Natural killer cell treated with Interleukin-12 subunit alpha and Interleukin-12 subunit beta and Interleukin-15 and Interleukin-18, amount 100 ng/mL, for 72 hours (primary cell): ENCODE measurements around the gene MRAP2. TPM values are rescaled to one million over a fixed set of nuclear protein-coding genes. Genes with fewer than 3 reads are reported as not detected.

Experiments used
- ATAC-seq, 2 donors: fragments of 150-1000 bp; cut with Tn5 transposase in 1 of 2; sonication (Bioruptor Pico), chemical (Tn5 transposase) in 1 of 2; 2 replicates each; pipeline ENCODE4 v1.10.0; 2021
- DNase-seq: peaks from one replicate; pipeline ENCODE4 v3.0.0; 2022; ENCODE audit warnings: low spot score
- H3K27ac Mint-ChIP-seq, 2 donors: 1 replicate in 1 of 2; 2 replicates in 1 of 2; pipeline ENCODE4 v1.8.0; 2022; ENCODE audit warnings: mixed read lengths in 2 of 2, mild to moderate bottlenecking in 1 of 2, moderate library complexity in 1 of 2
- H3K27me3 Mint-ChIP-seq, 2 donors: 1 replicate in 1 of 2; 2 replicates in 1 of 2; pipeline ENCODE4 v1.8.0; 2022; ENCODE audit warnings: mixed read lengths in 2 of 2
- H3K36me3 Mint-ChIP-seq: one replicate; pipeline ENCODE4 v1.8.0; 2022; ENCODE audit warnings: mixed read lengths
- H3K4me1 Mint-ChIP-seq, 2 donors: 1 replicate in 1 of 2; 2 replicates in 1 of 2; pipeline ENCODE4 v1.8.0; 2022; ENCODE audit warnings: low read depth in 2 of 2, mixed read lengths in 2 of 2, mild to moderate bottlenecking in 1 of 2
- H3K4me3 Mint-ChIP-seq: one replicate; pipeline ENCODE4 v1.8.0; 2022; ENCODE audit warnings: mixed read lengths
- H3K9me3 Mint-ChIP-seq: 2 replicates; pipeline ENCODE4 v1.8.0; 2022; ENCODE audit warnings: mixed read lengths
- total RNA-seq, 2 donors: library from RNA; stranded (reverse); gene quantifications; one replicate each; pipeline ENCODE4 v1.2.3, GENCODE V29; 2022

The MRAP2 gene, protein sequence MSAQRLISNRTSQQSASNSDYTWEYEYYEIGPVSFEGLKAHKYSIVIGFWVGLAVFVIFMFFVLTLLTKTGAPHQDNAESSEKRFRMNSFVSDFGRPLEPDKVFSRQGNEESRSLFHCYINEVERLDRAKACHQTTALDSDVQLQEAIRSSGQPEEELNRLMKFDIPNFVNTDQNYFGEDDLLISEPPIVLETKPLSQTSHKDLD
- total RNA-seq, result not detected

DNA sequence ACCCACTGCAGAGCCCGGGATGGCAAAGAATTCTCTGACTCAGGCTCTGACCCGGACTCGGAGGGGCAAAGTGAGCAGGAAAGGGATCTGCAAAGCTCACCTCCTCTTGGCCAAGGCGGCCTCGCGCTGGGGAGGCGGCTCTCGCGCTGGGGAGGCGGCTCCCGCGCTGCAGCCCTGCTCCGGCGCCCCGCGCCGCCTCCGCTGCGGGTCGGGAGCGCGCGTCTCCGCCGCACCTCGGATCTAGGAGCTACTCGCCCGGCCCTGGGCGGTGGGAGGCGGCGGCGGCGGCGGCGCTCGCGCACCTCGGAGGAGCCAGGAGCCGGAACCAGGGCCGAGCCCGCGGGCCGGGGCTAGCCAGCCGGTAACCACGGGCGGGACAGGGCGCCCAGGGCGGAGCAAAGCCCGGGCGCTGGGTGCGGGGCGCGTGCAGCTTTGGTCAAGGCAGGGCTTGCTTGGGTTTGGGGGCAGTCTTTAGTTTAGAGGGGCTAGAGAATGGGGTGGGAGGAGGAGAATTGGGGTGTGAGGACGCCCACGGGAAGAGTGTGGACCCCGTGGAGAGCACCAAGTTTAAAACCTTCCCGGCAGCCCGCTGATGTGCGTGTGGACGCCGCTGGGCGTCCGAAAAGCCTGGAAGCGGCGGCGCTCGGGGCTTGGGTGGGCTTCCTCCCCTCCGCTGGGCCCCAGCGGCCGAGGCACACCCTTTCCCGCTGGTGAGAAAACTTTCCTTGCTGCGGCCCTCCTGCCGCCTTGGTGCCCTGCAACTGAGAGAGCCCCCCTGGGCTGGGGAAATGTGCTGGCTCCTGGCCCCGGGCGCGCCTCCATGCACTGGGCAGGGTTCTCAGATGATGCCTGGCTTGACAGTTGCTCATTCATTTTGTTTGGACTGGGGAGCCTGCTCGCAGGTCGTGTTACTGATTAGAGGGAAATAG, at the start of gene MRAP2:
Gene MRAP2, plus strand, starts transcription at position 250 of the 929 bp plus-strand sequence. CDS start 21,547 bp downstream, outside the sequence.
- no peak within 1 kb of the TSS for H3K27ac Mint-ChIP-seq
- H3K4me3 Mint-ChIP-seq, result no peak within 1 kb of the TSS
- no peaks in the 10 kb centered on the region for H3K4me1 Mint-ChIP-seq
- no peaks in the 10 kb centered on the region for H3K9me3 Mint-ChIP-seq
- peaks cover 32 to 63% of the 10 kb centered on the region in 2 donors for H3K27me3 Mint-ChIP-seq
- no peaks in the 10 kb centered on the region for H3K36me3 Mint-ChIP-seq
- DNase-seq (no peak), ATAC-seq (peak in 1 of 2 donors; percentile 31)

DNA sequence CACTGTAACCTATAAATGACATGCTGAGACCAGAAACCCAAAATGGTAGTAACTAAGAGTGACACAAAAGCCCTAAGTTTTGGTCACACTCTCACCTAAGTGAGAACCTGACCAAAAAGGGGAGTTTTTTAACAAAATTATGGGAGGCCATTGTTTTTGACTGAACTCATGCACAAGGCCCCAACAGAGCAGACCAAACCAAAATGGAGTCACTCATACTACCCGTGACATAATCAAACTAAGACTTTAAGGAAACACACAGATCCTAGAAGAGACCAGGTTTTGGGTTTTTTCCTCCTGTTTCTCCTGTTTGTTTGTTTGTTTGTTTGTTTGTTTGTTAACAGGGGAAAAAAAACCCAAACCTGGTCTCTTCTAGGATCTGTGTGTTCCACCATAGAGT, 49.2 kb upstream of the MRAP2 start:
- peaks cover 5% of the 10 kb centered on the region for H3K36me3 Mint-ChIP-seq
- no peaks in the 10 kb centered on the region for H3K27me3 Mint-ChIP-seq
- H3K27ac Mint-ChIP-seq, result no peak overlapping the region
- no peak for ATAC-seq
- DNase-seq, result no peak
- H3K4me3 Mint-ChIP-seq, result no peak overlapping the region
- no peaks in the 10 kb centered on the region for H3K4me1 Mint-ChIP-seq
- no peaks in the 10 kb centered on the region for H3K9me3 Mint-ChIP-seq

DNA sequence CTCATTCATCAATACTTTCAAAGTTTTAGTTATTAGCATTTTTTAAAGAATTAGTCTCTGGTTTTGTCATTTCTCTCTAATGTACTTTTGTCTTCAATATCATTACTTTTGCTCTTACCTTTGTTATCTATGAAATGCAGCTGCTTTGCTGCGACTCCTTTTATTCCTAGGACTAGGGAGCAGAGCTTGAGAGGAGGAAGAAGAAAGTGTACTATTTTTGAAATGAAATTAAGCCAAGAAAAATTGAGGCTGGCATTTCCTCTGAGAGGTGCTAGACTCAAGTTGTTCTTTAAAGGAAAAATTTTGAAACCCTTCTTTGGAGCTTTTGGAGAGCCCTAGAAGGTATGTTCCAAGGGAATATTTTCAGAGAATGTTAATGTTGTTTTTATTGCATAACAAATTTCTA, 48.3 kb upstream of the MRAP2 start:
- Mint-ChIP-seq H3K4me1 (no peaks in the 10 kb centered on the region), H3K36me3 (peaks cover 5% of the 10 kb centered on the region), H3K27ac (no peak overlapping the region), H3K27me3 (no peaks in the 10 kb centered on the region), H3K4me3 (no peak overlapping the region), H3K9me3 (no peaks in the 10 kb centered on the region)
- no peak for DNase-seq
- ATAC-seq, result no peak

DNA sequence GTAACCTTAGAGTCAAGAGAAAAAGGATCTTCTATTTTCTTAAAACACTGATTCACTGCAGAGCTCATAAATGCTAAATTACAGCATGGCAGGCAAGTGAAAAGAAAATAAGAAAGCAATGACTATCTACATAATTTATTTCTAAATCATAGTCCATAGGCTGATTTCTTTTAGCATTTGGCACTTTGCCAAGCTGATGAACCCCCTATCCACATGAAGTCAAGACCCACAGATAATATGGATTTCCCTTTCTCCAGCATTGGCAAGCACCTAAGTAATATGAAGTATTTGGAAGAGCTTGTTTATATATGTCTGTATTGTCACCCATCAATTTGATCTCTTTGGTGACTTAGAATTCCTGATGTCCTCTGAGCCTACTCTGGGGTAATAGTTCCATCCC, 47.9 kb upstream of the MRAP2 start:
- Mint-ChIP-seq H3K4me3 (no peak overlapping the region), H3K27me3 (no peaks in the 10 kb centered on the region), H3K36me3 (peaks cover 5% of the 10 kb centered on the region), H3K27ac (no peak overlapping the region), H3K4me1 (no peaks in the 10 kb centered on the region), H3K9me3 (no peaks in the 10 kb centered on the region)
- ATAC-seq (no peak), DNase-seq (no peak)

DNA sequence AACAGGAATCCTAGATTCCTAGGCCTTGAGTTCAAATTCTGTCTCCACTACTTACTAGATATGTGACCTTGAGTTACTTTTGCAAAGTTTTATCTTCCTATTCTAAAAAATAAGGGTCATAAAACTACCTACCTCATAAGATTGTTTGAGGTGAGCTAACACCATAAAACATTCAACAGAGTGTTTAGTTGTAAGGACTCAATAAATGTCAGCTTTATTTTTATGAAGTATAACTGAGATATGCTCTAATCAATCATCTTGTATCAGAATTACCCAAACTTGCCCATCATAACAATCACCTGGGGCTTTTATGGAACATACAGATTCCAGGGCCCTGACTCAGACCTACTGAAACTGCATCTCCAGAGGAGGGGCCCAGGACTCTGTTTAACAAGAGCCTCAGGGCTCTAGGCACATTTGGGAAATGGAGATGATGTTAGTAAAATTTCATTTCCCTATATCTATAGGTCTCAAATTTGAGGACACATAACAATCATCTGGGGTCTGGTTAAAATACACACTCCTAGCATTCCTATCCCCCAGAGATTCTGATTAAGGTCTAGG, 35.5 kb upstream of the MRAP2 start:
- H3K4me1 Mint-ChIP-seq, result no peaks in the 10 kb centered on the region
- DNase-seq (no peak), ATAC-seq (no peak)
- H3K9me3 Mint-ChIP-seq, result no peaks in the 10 kb centered on the region
- H3K4me3 Mint-ChIP-seq, result no peak overlapping the region
- H3K27ac Mint-ChIP-seq, result no peak overlapping the region
- H3K27me3 Mint-ChIP-seq, result peaks cover 9 to 12% of the 10 kb centered on the region in 2 donors
- H3K36me3 Mint-ChIP-seq, result no peaks in the 10 kb centered on the region

DNA sequence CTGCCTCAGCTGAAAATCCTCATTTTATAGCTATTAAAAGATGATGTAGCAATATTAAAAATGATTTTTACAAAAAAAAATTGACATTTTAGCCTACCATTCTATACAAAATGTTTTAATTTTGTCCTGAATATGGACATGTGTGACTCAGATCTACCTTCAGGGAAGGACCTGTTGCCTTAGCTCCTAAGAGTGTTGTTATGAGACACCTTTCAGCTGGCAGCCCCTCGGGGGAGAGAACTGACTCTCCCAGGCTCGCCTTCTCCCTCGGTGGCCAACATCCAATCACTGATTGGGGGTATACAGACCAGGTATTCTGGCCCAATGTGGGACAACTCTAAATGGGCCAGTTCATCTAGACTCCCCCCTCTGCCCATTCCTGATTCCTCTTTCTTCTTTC, 32.5 kb upstream of the MRAP2 start:
- no peak for ATAC-seq
- Mint-ChIP-seq H3K4me3 (no peak overlapping the region), H3K27ac (no peak overlapping the region), H3K36me3 (no peaks in the 10 kb centered on the region), H3K27me3 (peaks cover 10 to 19% of the 10 kb centered on the region in 2 donors), H3K9me3 (no peaks in the 10 kb centered on the region), H3K4me1 (no peaks in the 10 kb centered on the region)
- DNase-seq, result no peak

DNA sequence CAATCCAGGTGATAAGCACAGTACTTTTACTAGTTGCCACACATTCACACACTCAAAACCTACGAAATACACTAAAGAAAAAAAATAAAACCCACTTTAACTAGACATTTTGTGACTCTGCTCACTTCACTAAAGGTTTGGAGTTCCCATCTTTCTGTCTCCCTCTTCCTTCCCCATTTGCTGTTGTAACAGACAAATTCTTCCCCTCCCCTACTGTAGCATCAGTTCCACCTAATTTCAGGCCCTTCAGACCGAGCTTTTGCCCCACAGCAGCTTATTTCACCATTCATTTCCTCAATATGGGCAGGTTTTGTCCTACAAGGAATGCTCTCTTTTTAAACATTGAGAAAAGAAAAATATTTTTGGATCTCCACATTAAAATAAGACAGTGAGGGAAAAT, 31.3 kb upstream of the MRAP2 start:
- no peak for DNase-seq
- H3K4me1 Mint-ChIP-seq, result no peaks in the 10 kb centered on the region
- no peak for ATAC-seq
- no peak overlapping the region for H3K4me3 Mint-ChIP-seq
- no peaks in the 10 kb centered on the region for H3K9me3 Mint-ChIP-seq
- no peak overlapping the region for H3K27ac Mint-ChIP-seq
- H3K36me3 Mint-ChIP-seq, result no peaks in the 10 kb centered on the region
- peaks cover 13 to 19% of the 10 kb centered on the region in 2 donors for H3K27me3 Mint-ChIP-seq

DNA sequence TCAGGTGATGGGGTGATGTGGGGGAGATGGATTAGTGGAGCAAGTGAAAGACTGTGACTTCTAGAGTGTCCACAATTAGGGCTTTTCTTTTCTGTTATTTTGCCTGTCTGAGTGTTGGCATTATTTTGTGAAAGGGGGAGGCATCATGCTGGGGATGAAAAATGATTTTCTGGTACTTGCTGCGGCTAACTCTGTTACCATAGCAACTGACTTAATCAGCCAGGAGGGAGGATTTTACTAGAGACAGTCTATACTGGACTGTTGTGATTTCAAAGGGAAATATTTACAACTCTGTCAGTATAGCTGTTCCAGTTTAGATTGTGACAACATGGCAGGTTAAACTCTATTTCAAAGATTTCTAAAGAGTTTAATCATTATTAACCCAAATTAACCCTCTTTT, 30.4 kb upstream of the MRAP2 start:
- Mint-ChIP-seq H3K27me3 (peaks cover 13 to 19% of the 10 kb centered on the region in 2 donors), H3K9me3 (no peaks in the 10 kb centered on the region), H3K36me3 (no peaks in the 10 kb centered on the region), H3K4me3 (no peak overlapping the region), H3K4me1 (no peaks in the 10 kb centered on the region), H3K27ac (no peak overlapping the region)
- ATAC-seq (no peak), DNase-seq (no peak)

DNA sequence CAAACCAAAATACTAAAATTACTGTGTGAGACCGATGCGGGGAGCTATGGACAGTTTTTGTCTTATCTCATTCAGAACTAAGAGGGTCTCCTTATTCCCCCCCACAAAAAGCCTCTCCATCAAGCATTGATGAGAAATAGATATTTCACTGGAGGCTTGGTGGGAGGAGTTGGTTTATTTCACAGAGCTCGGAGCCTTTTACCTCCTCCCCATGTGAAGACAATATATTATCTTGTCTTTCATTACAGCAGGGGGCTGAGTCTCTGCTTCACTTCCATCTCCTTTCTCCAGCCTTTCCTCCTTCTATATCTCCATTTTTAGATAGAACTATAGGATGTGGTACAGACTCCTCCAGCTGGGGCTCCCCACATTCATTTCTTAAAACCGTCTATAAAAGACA, 29.9 kb upstream of the MRAP2 start:
- H3K36me3 Mint-ChIP-seq, result no peaks in the 10 kb centered on the region
- DNase-seq, result no peak
- ATAC-seq, result no peak

DNA sequence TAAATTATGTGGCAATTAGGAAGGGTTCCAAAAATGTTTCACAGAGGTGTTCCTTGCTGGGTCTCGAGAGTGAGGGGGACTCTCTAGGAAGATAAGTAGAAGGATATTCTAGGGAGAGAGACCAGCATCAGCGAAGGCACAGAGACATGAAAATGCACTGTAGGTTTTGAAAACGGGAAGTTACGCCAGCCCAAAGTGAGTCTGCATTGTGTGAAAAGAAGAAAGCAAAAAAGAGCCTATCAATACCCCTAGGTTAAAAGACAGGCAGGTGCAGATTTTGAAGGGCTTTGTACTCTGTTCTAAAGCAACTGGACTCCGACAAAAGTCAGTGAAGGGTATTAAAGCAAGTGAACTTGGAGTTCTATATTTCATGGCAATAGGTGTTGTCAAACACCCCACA, 25.7 kb upstream of the MRAP2 start:
- no peaks in the 10 kb centered on the region for H3K4me1 Mint-ChIP-seq
- no peaks in the 10 kb centered on the region for H3K36me3 Mint-ChIP-seq
- no peak overlapping the region for H3K4me3 Mint-ChIP-seq
- no peak overlapping the region for H3K27ac Mint-ChIP-seq
- H3K27me3 Mint-ChIP-seq, result peaks cover 8 to 9% of the 10 kb centered on the region in 2 donors
- no peak for DNase-seq
- ATAC-seq, result no peak
- H3K9me3 Mint-ChIP-seq, result no peaks in the 10 kb centered on the region

More for the DNA sequence above, 29.9 kb upstream of the MRAP2 start:
- Mint-ChIP-seq H3K27ac (no peak overlapping the region), H3K4me3 (no peak overlapping the region), H3K4me1 (no peaks in the 10 kb centered on the region), H3K9me3 (no peaks in the 10 kb centered on the region), H3K27me3 (peaks cover 13 to 19% of the 10 kb centered on the region in 2 donors)

DNA sequence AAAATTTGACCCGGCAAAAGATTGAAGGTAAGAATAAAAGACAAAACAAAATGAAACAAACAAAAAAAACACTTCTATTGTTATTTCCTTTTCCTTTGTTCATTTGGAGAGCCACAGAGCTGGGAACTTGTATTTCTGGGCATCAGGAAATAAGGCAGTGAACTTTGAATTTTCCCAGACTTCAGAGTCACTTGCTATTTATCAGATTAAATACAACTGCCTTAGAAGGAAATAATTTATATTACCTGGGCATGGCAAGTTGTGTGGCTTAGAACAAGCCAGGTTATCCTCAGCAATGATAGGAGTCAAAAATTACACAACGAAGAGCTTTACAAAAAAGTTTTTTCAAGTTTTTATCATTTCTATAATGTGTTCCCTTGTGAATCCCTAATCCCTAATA, 20.2 kb upstream of the MRAP2 start:
- no peak for ATAC-seq
- H3K4me1 Mint-ChIP-seq, result no peaks in the 10 kb centered on the region
- no peaks in the 10 kb centered on the region for H3K9me3 Mint-ChIP-seq
- no peak overlapping the region for H3K27ac Mint-ChIP-seq
- H3K27me3 Mint-ChIP-seq, result peaks cover 0 to 2% of the 10 kb centered on the region in 2 donors
- no peak overlapping the region for H3K4me3 Mint-ChIP-seq
- DNase-seq, result no peak
- no peaks in the 10 kb centered on the region for H3K36me3 Mint-ChIP-seq

DNA sequence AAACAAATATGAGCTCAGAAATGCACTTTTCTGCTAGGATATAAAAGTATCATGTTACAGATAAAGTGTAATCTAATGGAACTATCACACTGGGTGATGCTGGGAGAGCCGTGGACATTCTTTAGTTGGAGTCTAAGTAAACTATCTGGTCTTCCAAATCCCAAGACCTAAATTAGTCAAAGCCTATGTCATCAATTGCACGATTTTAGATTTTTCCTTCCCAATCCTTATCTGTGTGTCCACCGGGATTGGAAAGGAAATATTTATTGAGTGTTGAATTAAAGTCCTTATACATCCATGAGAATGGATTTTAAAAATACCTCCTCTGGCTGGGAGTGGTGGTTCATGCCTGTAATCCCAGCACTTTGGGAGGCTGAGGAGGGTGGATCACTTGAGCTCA, 19.6 kb upstream of the MRAP2 start:
- Mint-ChIP-seq H3K4me1 (no peaks in the 10 kb centered on the region), H3K4me3 (no peak overlapping the region), H3K9me3 (no peaks in the 10 kb centered on the region), H3K27ac (no peak overlapping the region), H3K27me3 (peaks cover 0 to 4% of the 10 kb centered on the region in 2 donors), H3K36me3 (no peaks in the 10 kb centered on the region)
- ATAC-seq (no peak), DNase-seq (no peak)

DNA sequence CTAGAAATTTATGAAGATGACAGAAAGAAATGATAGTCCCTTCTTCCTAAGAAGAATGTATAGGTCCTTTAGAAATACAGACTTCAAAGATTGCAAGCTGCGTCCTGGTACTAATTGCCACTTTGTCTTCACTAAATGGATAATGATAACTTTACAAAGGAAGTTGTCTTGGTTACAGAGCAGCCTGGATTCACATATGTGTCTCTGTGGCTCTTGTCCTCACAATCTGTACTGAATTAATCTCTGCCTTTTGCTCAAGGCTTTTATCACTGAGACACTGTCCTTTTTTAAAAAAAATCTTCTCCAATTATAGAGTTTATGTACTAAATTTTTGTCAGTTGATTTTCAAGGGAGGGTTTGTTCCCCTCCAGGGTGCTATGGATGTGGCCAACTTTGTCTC, 17.5 kb upstream of the MRAP2 start:
- DNase-seq (no peak), ATAC-seq (no peak)
- H3K4me3 Mint-ChIP-seq, result no peak overlapping the region
- H3K27ac Mint-ChIP-seq, result no peak overlapping the region
- H3K36me3 Mint-ChIP-seq, result no peaks in the 10 kb centered on the region
- no peaks in the 10 kb centered on the region for H3K4me1 Mint-ChIP-seq
- H3K9me3 Mint-ChIP-seq, result no peaks in the 10 kb centered on the region
- H3K27me3 Mint-ChIP-seq, result peaks cover 0 to 7% of the 10 kb centered on the region in 2 donors
